Thoracic aorta (tissue), 2 donors: ENCODE results near the gene IL13. TPM values are rescaled to one million over a fixed set of nuclear protein-coding genes. Genes with fewer than 3 reads are reported as not detected.

Experiments
- ATAC-seq: fragments of 150-250 bp; one replicate; pipeline ENCODE4 v1.8.0; 2017; ENCODE audit warnings: low read depth; ENCODE audit not compliant: insufficient number of reproducible peaks, low FRiP score
- DNase-seq: peaks from one replicate; pipeline ENCODE4 v3.0.0-alpha.2; 2020; ENCODE audit warnings: low spot score
- H3K27ac ChIP-seq, 2 donors: fragments of 200-600 bp; sonication (generic); 1 replicate in 1 of 2; 2 replicates in 1 of 2; pipeline ENCODE4 v1.5.1; 2016; ENCODE audit warnings: mild to moderate bottlenecking in 2 of 2, moderate library complexity in 2 of 2
- H3K27me3 ChIP-seq: fragments of 200-600 bp; sonication (generic); replicated peaks from 2 replicates; pipeline ENCODE4 v1.6.0; 2016; ENCODE audit warnings: mild to moderate bottlenecking; ENCODE audit not compliant: insufficient read depth
- H3K36me3 ChIP-seq: fragments of 200-600 bp; sonication (generic); one replicate; pipeline ENCODE4 v1.5.1; 2016
- H3K4me1 ChIP-seq, 2 donors: fragments of 200-600 bp; sonication (generic); 1 replicate in 1 of 2; 2 replicates in 1 of 2; pipeline versions ENCODE4 v1.5.1 to v1.6.0; 2016; ENCODE audit warnings: low read depth in 2 of 2, mild to moderate bottlenecking in 1 of 2; ENCODE audit not compliant: control insufficient read depth in 1 of 2
- H3K4me3 ChIP-seq: fragments of 200-600 bp; sonication (generic); 2 replicates; pipeline ENCODE4 v1.5.1; 2016; ENCODE audit warnings: mild to moderate bottlenecking
- H3K9me3 ChIP-seq: fragments of 200-600 bp; sonication (generic); 2 replicates; pipeline ENCODE4 v1.5.1; 2016
- CTCF ChIP-seq: fragments of 200-600 bp; sonication (generic); IDR thresholded peaks from one replicate; pipeline ENCODE4 v1.5.1; 2019; ENCODE audit warnings: antibody characterized with exemption
- total RNA-seq, 2 donors: library from RNA; depleted of rRNA; stranded (reverse); fragments of >200 nt; gene quantifications; one replicate each; pipeline versions ENCODE4 v1.1.0 to v1.2.3, GENCODE V29; 2016

IL13 gene
- total RNA-seq, 2 donors from 2014 or later, result 2.8 TPM; not detected in 1

GRCh38 chr5:132668706-132669454 is 10.9 kb downstream of the IL13 start:
- DNase-seq (no peak), ATAC-seq (no peak)

GRCh38 chr5:132669455-132669820 is 11.5 kb downstream of the IL13 start:
- H3K9me3 ChIP-seq, result no peaks in the 10 kb centered on the region
- H3K4me3 ChIP-seq, result no peak overlapping the region
- TF ChIP-seq CTCF, result no peak
- H3K27me3 ChIP-seq, result no peaks in the 10 kb centered on the region
- ATAC-seq (no peak), DNase-seq (no peak)
- no peaks in the 10 kb centered on the region for H3K36me3 ChIP-seq
- H3K4me1 ChIP-seq, result peaks cover 0 to 6% of the 10 kb centered on the region in 2 donors
- H3K27ac ChIP-seq, result no peak overlapping the region

More at GRCh38 chr5:132668706-132669454, 10.9 kb downstream of the IL13 start:
- TF ChIP-seq CTCF, result no peak
- Histone ChIP-seq H3K4me3 (no peak overlapping the region), H3K27ac (no peak overlapping the region), H3K4me1 (peaks cover 0 to 1% of the 10 kb centered on the region in 2 donors), H3K9me3 (no peaks in the 10 kb centered on the region), H3K27me3 (no peaks in the 10 kb centered on the region), H3K36me3 (no peaks in the 10 kb centered on the region)

- no peak for DNase-seq
- H3K4me1 ChIP-seq, result peaks cover 2 to 11% of the 10 kb centered on the region in 2 donors
- no peaks in the 10 kb centered on the region for H3K27me3 ChIP-seq
- no peak overlapping the region for H3K27ac ChIP-seq
- ATAC-seq, result no peak
- no peak overlapping the region for H3K4me3 ChIP-seq
- TF ChIP-seq CTCF, result no peak
- H3K9me3 ChIP-seq, result no peaks in the 10 kb centered on the region
- no peaks in the 10 kb centered on the region for H3K36me3 ChIP-seq
Measured at GRCh38 chr5:132669966-132670882, 12.3 kb downstream of the IL13 start.

- Histone ChIP-seq H3K36me3 (no peaks in the 10 kb centered on the region), H3K27me3 (no peaks in the 10 kb centered on the region), H3K4me3 (no peak overlapping the region), H3K9me3 (no peaks in the 10 kb centered on the region), H3K27ac (no peak overlapping the region), H3K4me1 (peaks cover 3 to 19% of the 10 kb centered on the region in 2 donors)
- DNase-seq (no peak), ATAC-seq (no peak)
- TF ChIP-seq CTCF, result no peak
Measured at GRCh38 chr5:132671000-132671399, 13.0 kb downstream of the IL13 start.

- Histone ChIP-seq H3K36me3 (no peaks in the 10 kb centered on the region), H3K27ac (peak overlapping the region in 1 of 2 donors; percentile 88), H3K4me3 (no peak overlapping the region), H3K9me3 (no peaks in the 10 kb centered on the region), H3K4me1 (peaks cover 6 to 40% of the 10 kb centered on the region in 2 donors), H3K27me3 (no peaks in the 10 kb centered on the region)
- no peak for TF ChIP-seq CTCF
- no peak for DNase-seq
- no peak for ATAC-seq
Measured at GRCh38 chr5:132673488-132673887, 15.5 kb downstream of the IL13 start.
